Measurements from ENCODE around the gene CD72.

DNA sequence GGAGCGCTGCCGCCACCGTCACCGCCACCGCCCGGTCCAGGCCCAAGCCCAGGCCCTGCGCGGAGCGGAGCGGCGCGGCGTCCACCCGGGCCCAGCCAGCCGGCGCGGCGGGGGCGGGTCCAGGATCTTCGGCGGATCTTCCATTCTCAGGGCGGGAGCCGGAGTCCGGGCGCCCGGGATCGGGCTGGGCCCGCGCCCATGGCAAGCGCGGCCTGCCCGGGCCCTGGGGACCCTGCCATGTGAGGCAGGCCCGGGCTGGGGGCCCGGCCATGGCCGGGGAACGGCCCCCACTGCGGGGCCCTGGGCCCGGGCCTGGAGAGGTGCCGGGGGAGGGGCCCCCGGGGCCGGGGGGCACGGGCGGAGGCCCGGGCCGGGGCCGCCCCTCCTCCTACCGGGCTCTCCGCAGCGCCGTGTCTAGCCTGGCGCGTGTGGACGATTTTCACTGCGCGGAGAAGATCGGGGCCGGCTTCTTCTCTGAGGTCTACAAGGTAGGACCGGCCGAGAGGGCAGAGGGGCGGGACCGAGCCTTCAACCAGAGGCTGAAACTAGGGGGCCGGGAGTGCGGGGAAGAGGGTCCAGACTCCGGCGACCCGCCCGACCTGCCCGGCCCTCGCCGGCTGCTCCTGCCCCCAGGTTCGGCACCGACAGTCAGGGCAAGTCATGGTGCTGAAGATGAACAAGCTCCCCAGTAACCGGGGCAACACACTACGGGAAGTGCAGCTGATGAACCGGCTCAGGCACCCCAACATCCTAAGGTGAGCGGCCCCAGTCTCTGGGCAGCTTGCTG, 12.7 kb downstream of the CD72 start:
- TF ChIP-seq CTCF (conservative IDR thresholded peaks at IDR 0.05; ENCODE audit: low read depth, low read length) (no peak), EZH2phosphoT487 (IDR thresholded peaks at IDR 0.05; ENCODE audit: borderline replicate concordance, low read length) (no peak), EZH2 (IDR thresholded peaks at IDR 0.05; ENCODE audit: low read length, unreplicated experiment) (no peak)

Measured in PC-3 (cell line).